Measurements from ENCODE around the gene NCF1. TPM values are rescaled to one million over a fixed set of nuclear protein-coding genes. Genes with fewer than 3 reads are reported as not detected.
"Not testable (repeated sequence)": the region's sequence is repeated elsewhere in the genome, so short reads cannot be mapped to it uniquely, and the experiment has no call there.

NCF1 gene
- total RNA-seq, 2 experiments from 2014 or later = 0.35 to 0.78 TPM

DNA sequence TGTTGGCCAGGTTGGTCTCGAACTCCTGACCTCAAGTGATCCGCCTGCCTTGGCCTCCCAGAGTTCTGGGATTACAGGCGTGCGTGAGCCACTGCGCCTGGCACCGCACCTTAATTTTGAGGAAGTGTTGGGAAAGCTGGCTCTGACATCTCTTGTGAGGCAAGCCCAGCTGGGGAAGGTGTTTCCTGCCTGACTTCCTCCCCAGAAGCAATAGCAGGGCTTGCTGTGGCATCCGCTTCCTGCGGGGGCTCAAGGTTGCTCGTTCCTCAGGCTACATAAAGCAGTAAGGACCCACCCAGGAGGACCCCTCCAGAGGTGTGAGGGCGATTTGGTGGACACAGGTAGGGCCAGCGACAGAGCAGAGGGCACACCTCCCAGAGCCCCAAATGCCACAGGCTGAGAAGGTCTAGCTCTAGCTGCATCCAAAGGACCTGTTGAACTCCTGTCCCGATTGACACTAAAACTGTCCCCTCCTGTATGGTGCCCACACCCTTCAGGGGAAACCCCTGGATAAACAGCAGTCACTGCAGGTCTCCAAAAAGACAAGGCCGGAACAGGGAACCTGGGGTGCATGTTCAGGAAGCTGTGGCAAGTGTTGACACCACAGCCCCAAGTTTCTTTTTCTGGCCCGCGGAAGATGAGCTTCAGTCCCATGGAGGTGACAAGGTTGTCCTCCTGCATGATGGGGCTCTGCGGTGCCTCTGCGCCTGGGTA is 8.4 kb upstream of the NCF1 start:
- H3K9me3 Mint-ChIP-seq (ENCODE audit: low read depth); H3K27me3 Mint-ChIP-seq; H3K4me3 Mint-ChIP-seq; POLR2A ChIA-PET; H3K4me1 Mint-ChIP-seq; intact Hi-C loops (cut with DNase I, micrococcal nuclease); H3K36me3 Mint-ChIP-seq (ENCODE audit: low read depth); DNase-seq; H3K27ac Mint-ChIP-seq; CTCF ChIA-PET: not testable (repeated sequence)
- peak; percentile 76 for ATAC-seq

DNA sequence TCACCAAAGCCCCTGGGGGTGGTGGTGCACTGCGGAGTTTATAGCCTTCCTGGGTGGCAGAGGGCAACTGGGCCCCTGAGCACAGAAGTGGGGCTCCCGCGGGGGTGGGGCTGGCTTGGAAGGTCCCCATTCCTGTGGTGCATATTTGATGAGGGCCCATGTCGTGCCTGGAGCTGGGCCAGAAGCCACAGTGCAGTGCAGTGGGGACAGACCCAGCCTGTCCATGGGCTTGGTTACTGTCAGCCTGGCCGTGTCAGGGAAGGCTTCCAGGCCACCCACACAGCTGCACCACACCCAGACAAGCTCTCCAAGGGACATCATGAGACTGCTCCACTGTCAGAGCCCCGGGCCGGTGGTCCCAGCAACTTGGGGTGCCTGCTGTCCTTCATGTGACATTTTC is 7.3 kb upstream of the NCF1 start:
- DNase-seq; H3K27me3 Mint-ChIP-seq; H3K9me3 Mint-ChIP-seq (ENCODE audit: low read depth); CTCF ChIA-PET; intact Hi-C loops (cut with DNase I, micrococcal nuclease); ATAC-seq; POLR2A ChIA-PET; H3K27ac Mint-ChIP-seq; H3K4me3 Mint-ChIP-seq; H3K4me1 Mint-ChIP-seq; H3K36me3 Mint-ChIP-seq (ENCODE audit: low read depth): not testable (repeated sequence)

DNA sequence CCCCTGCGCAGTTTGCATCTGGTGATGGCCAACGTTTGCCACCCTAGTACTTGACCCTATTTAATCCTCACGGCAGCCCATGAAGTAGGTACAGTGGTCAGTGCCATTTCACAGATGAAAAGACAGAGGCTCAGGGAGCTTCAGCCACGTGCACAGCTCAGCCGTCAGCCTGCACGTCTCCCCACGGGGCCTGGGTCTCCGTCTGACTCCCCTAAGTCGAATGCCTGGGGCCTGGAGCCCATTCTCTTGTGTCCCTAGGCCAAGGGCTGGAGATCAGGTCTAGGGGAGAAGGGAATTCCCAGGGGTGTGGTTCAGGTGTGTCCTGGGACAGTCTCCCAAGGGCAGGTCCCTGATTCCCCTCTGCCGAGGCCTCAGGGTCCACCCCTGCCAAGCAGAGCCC is 6.8 kb upstream of the NCF1 start:
- CTCF ChIA-PET; intact Hi-C loops (cut with DNase I, micrococcal nuclease); H3K27ac Mint-ChIP-seq; H3K36me3 Mint-ChIP-seq (ENCODE audit: low read depth); POLR2A ChIA-PET; H3K4me3 Mint-ChIP-seq; ATAC-seq; H3K9me3 Mint-ChIP-seq (ENCODE audit: low read depth); H3K27me3 Mint-ChIP-seq; H3K4me1 Mint-ChIP-seq; DNase-seq: not testable (repeated sequence)

DNA sequence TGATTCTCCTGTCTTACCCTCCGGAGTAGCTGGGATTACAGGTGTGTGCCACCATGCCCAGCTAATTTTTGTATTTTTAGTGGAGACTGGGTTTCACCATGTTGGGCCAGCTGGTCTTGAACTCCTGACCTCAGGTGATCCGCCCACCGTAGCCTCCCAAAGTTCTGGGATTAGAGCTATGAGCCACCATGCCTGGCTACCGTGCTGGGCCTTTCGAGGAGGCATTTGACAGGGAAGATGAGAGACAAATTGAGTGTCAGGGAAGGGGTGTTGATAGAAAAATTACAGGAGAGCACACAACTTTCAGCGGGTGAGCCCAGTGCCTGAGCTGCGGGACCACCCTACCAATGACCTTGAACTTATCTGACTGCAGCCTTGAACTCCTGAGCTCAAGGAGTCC is 3.7 kb upstream of the NCF1 start:
- H3K27ac Mint-ChIP-seq; intact Hi-C loops (cut with DNase I, micrococcal nuclease); POLR2A ChIA-PET; ATAC-seq; H3K4me1 Mint-ChIP-seq; CTCF ChIA-PET; H3K27me3 Mint-ChIP-seq; H3K4me3 Mint-ChIP-seq; DNase-seq; H3K9me3 Mint-ChIP-seq (ENCODE audit: low read depth); H3K36me3 Mint-ChIP-seq (ENCODE audit: low read depth): not testable (repeated sequence)

DNA sequence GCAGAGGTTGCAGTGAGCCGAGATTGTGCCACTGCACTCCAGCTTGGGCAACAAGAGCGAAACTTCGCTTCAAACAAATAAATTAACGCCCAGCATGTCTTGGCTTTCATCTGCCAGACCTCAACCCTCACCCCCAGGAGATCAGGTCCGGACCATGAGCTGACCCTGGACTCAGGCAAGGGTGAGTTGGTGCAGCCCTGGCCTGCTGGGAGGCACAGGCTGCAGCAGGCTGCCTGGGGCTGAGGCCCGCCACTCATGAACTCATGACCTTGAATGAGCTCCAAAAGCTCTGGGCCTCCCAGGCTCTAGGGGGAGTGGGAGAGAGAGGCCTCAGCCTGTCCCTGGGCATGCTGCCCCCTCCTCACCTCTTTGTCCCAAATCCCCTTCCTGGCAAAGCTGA is 1.7 kb upstream of the NCF1 start:
- H3K27ac Mint-ChIP-seq; intact Hi-C loops (cut with DNase I, micrococcal nuclease); H3K4me3 Mint-ChIP-seq; H3K36me3 Mint-ChIP-seq (ENCODE audit: low read depth); ATAC-seq; H3K4me1 Mint-ChIP-seq; POLR2A ChIA-PET; H3K27me3 Mint-ChIP-seq; H3K9me3 Mint-ChIP-seq (ENCODE audit: low read depth); CTCF ChIA-PET; DNase-seq: not testable (repeated sequence)

DNA sequence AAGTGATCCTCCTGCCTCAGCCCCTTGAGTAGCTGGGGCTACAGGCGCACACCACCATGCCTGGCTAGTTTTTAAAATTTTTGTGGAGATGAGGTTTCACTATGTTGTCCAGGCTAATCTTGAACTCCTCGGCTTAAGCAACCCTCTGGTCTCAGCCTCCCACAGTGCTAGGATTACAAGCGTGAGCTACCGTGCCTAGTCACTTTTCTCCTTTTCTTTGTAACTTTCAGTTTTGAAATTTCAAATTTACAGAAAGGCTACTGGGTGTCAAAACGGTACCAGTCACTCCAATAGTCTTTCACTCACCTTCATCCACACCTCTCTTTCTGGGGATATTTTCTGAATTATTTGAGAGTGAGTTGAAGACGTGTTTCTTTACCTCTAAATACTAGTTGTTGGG is 1.3 kb downstream of the NCF1 start:
- H3K4me3 Mint-ChIP-seq; H3K9me3 Mint-ChIP-seq (ENCODE audit: low read depth); H3K27ac Mint-ChIP-seq; CTCF ChIA-PET; H3K4me1 Mint-ChIP-seq; POLR2A ChIA-PET; intact Hi-C loops (cut with DNase I, micrococcal nuclease); H3K27me3 Mint-ChIP-seq; DNase-seq; H3K36me3 Mint-ChIP-seq (ENCODE audit: low read depth): not testable (repeated sequence)
- ATAC-seq = peak; percentile 90

DNA sequence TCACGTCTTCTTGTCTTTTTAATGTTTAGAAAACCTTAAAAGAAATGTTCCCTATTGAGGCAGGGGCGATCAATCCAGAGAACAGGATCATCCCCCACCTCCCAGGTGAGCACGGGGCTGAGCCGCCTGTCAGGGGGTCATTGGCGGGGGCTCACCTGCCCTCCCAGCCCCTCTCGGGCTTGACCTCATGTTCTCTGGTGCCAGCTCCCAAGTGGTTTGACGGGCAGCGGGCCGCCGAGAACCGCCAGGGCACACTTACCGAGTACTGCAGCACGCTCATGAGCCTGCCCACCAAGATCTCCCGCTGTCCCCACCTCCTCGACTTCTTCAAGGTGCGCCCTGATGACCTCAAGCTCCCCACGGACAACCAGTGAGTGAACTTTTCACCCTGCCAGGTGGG is 5.2 kb downstream of the NCF1 start:
- DNase-seq; H3K27ac Mint-ChIP-seq; ATAC-seq; H3K36me3 Mint-ChIP-seq (ENCODE audit: low read depth); H3K27me3 Mint-ChIP-seq; POLR2A ChIA-PET; intact Hi-C loops (cut with DNase I, micrococcal nuclease); H3K9me3 Mint-ChIP-seq (ENCODE audit: low read depth); H3K4me1 Mint-ChIP-seq; H3K4me3 Mint-ChIP-seq; CTCF ChIA-PET: not testable (repeated sequence)

DNA sequence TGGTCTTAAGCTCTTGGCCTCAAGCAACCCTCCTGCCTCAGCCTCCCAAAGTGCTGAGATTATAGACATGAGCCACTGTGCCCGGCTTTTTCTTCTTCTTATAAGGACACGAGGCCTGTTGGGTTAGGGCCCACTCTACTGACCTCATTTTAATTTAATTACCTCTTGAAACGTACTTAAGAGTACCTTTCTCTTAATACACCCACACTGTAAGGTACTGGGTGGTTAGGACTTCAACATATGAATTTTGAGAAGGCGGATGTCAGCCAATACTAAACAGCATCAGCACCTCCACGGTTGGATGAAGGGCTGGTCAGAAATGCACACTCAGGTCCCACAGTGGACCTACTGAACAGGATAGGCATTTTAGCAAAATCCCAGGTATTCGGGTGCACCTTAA is 7.9 kb downstream of the NCF1 start:
- H3K27ac Mint-ChIP-seq; H3K4me3 Mint-ChIP-seq; H3K36me3 Mint-ChIP-seq (ENCODE audit: low read depth); intact Hi-C loops (cut with DNase I, micrococcal nuclease); ATAC-seq; H3K27me3 Mint-ChIP-seq; H3K4me1 Mint-ChIP-seq; H3K9me3 Mint-ChIP-seq (ENCODE audit: low read depth); DNase-seq; POLR2A ChIA-PET; CTCF ChIA-PET: not testable (repeated sequence)

DNA sequence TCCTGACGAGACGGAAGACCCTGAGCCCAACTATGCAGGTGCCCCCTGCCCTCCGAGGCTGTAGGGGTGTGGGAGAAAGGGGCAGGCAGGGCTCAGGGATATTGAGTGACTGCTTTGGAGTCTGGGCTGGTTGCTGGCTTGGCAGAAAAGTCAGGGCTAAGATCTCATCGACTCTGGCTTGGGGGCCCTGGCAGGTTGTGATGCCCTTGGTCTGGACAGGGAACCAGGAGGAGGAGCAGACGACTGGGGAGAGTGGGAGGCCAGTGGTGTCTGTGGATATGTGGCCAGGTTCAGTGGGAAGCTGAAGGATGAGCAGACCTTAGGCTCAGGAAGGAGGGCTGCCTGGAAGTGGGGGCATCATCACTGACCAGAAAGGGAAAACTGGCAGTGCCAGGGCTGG is 9.8 kb downstream of the NCF1 start:
- intact Hi-C loops (cut with DNase I, micrococcal nuclease); ATAC-seq; H3K36me3 Mint-ChIP-seq (ENCODE audit: low read depth); H3K9me3 Mint-ChIP-seq (ENCODE audit: low read depth); H3K27ac Mint-ChIP-seq; H3K4me3 Mint-ChIP-seq; H3K4me1 Mint-ChIP-seq; POLR2A ChIA-PET; H3K27me3 Mint-ChIP-seq; DNase-seq; CTCF ChIA-PET: not testable (repeated sequence)

DNA sequence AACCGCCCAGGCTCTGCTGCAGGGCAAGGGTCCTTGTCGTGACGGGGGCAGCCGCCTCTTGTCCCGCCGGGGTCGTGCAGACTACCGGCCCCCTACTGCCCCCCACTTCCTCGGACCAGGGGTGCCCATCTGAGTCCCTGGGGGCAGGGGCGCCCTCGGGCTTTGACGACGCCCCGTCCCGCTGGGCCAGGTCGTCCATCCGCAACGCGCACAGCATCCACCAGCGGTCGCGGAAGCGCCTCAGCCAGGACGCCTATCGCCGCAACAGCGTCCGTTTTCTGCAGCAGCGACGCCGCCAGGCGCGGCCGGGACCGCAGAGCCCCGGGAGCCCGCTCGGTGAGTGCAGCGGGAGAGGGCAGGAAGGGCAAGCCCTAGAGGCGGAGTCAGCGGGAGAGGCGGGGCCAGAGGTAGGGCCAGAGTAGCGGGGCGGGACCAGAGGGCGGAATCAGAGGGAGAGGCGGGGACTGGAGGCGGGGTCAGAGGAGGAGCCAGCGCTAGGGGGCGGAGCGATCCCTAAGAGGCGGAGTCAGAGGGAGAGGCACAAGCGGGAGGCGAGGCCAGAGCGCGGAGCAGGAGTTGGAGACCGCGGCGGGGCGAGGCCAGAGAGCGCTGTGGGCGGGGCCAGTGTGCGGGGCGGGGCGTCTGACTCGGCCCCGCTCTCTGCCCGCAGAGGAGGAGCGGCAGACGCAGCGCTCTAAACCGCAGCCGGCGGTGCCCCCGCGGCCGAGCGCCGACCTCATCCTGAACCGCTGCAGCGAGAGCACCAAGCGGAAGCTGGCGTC is 14.7 kb downstream of the NCF1 start:
- CTCF ChIA-PET; H3K36me3 Mint-ChIP-seq (ENCODE audit: low read depth); POLR2A ChIA-PET; H3K4me1 Mint-ChIP-seq; H3K27ac Mint-ChIP-seq; H3K4me3 Mint-ChIP-seq; H3K27me3 Mint-ChIP-seq; H3K9me3 Mint-ChIP-seq (ENCODE audit: low read depth); intact Hi-C loops (cut with DNase I, micrococcal nuclease): not testable (repeated sequence)
- ATAC-seq (peak; percentile 97), DNase-seq (peak; percentile 97)

DNA sequence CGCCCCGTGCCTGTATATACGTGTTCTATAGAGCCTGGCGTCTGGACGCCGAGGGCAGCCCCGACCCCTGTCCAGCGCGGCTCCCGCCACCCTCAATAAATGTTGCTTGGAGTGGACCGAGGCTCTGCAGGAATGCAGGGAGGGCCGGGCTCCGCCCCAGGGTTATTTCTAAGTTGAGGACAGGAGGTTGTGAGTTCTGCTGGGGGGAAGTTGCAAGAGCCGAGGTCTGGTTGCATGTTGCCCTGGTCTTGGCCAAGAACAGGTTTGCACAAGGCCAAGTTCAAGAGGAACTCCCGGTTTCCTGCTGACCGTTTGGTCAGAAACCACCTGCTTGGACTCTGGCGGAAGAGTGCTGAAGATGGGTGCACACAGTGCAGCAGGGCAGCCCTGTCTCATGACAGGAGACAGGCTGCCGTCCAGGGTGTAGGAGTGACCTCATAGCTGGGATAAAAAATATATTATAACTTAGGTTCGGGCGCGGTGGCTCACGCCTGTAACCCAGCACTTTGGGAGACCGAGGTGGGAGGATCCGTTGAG is 15.5 kb downstream of the NCF1 start:
- H3K27ac Mint-ChIP-seq; H3K4me1 Mint-ChIP-seq; H3K4me3 Mint-ChIP-seq; H3K9me3 Mint-ChIP-seq (ENCODE audit: low read depth); intact Hi-C loops (cut with DNase I, micrococcal nuclease); CTCF ChIA-PET; H3K27me3 Mint-ChIP-seq; POLR2A ChIA-PET; DNase-seq; ATAC-seq; H3K36me3 Mint-ChIP-seq (ENCODE audit: low read depth): not testable (repeated sequence)

DNA sequence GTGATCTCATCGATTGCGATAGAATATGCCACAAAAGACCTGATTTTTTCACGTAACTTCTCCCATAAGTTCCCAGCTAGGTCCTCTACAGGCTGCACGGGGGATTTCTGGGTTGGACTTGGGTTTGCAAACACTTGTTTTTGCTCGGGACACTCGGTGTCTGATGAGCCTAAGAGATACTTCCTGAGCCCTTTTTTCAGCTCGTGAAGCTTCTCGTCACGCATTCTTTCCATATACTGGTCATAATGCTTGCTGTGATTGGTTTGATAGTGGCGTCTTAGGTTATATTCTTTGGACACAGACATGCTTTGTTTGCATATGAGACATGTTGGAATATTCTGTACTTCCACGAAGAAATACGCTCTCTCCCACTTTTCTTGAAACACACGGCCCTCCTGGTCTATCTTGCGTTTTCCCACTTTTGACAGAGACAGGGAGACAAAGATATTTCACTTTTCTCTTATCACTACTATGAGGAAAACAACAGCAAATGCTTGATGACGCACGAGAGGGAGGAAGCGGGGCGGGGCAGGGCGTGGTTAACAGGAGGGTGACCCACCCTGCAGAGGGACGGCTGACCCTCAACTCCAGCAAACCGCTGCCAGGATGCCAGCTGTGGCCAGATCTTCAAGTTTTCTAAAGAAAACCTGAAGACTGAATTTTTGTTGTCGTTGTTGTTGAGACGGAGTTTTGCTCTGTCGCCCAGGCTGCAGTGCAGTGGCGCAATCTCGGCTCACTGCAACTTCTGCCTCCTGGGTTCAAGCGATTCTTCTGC is 24.2 kb downstream of the NCF1 start:
- peak; percentile 9 for DNase-seq
- H3K27ac Mint-ChIP-seq; intact Hi-C loops (cut with DNase I, micrococcal nuclease); ATAC-seq; H3K9me3 Mint-ChIP-seq (ENCODE audit: low read depth); CTCF ChIA-PET; POLR2A ChIA-PET; H3K4me1 Mint-ChIP-seq; H3K4me3 Mint-ChIP-seq; H3K36me3 Mint-ChIP-seq (ENCODE audit: low read depth); H3K27me3 Mint-ChIP-seq: not testable (repeated sequence)
